ENCODE measurements around the gene FAH. TPM values are rescaled to one million over a fixed set of nuclear protein-coding genes. Genes with fewer than 3 reads are reported as not detected.

Gene FAH
- total and polyA plus RNA-seq, 9 of the 15 experiments (the other 6 are each of a cell fraction or from before 2014, with no cell fraction given), result 66.8 to 310 (median 103) TPM

DNA sequence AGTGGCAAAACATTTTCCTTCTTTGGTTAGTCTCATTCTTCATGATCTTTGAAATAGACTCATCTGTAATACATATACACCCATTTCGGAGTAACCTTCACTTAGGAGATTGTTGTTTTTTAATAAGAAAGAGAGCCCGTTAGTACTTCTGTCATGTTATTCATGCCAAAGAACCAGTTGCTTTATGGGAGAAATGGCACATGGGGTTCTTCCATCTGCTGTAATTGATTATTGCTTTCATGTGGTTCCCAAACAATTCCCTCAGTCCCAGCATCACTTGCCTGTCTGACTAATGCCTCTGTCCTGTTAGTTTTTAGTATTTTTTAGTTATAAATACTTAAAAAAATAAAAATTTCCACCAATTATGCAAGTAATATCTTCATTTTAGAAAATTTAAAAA, 33.8 kb upstream of the FAH start:
- Histone ChIP-seq H3K9me3 (replicated peaks; ENCODE audit: control insufficient read depth, insufficient read depth, low read depth, low read length) (no peaks in the 10 kb centered on the region), H3K27me3 (ENCODE audit: control insufficient read depth in 2 of 2, insufficient read depth in 2 of 2, low read length in 2 of 2) (no peaks in the 10 kb centered on the region), H3K36me3 (ENCODE audit: control insufficient read depth, insufficient read depth, low read length) (peaks cover 27% of the 10 kb centered on the region), H3K4me2 (ENCODE audit: insufficient read depth, low read length) (no peak overlapping the region), H3K27ac (ENCODE audit: extremely low read depth, low read depth, low read length) (no peak overlapping the region), H3K9me1 (ENCODE audit: control insufficient read depth, insufficient read depth, low read length) (no peaks in the 10 kb centered on the region), H3K79me2 (ENCODE audit: control insufficient read depth, insufficient read depth, low read length) (peaks cover 53% of the 10 kb centered on the region), H2AFZ (ENCODE audit: low read depth, low read length) (no peak overlapping the region), H3K4me3 (no peak overlapping the region), H3K4me1 (replicated peaks in 1 of 2; ENCODE audit: control insufficient read depth in 2 of 2, insufficient read depth in 2 of 2, low read length in 2 of 2) (no peaks in the 10 kb centered on the region; a peak in 1 of 5 replicates), H3K9ac (ENCODE audit: insufficient read depth in 1 of 2, low read depth in 2 of 2, low read length in 2 of 2) (no peak overlapping the region), H4K20me1 (replicated peaks; ENCODE audit: control insufficient read depth, insufficient read depth, low read length) (no peaks in the 10 kb centered on the region)
- FAIRE-seq (no peak), ATAC-seq (no peak), DNase-seq (ENCODE audit: extremely low read depth in 1 of 4, low spot score in 3 of 4) (no peak)
- BruUV-seq (replicated peaks), result no TSS peak
- in situ Hi-C loops (cut with MboI) (no loop called here), intact Hi-C loops (cut with micrococcal nuclease) (no loop called here)
- POLR2A ChIA-PET, result no interaction called here
- 95% methylated on average over 2 of the region's 2 CpGs for WGBS (ENCODE audit: insufficient coverage, low coverage, missing lambda C conversion rate)
- CTCF ChIA-PET (ENCODE audit: low intra/inter-chr PET ratio), result no interaction called here
- no peak for TF ChIP-seq TAL1 (IDR thresholded peaks at IDR 0.05)
- TF ChIP-seq GABPB2 (CRISPR knock-in tag; conservative IDR thresholded peaks at IDR 0.05), result no peak
- no peak for TF ChIP-seq L3MBTL2 (IDR thresholded peaks at IDR 0.05)
- TF ChIP-seq PPARD (CRISPR knock-in tag; IDR thresholded peaks at IDR 0.05), result no peak
- TF ChIP-seq ATF1 (CRISPR knock-in tag; IDR thresholded peaks at IDR 0.05), result no peak
- no peak for TF ChIP-seq ATF1 (tag; IDR thresholded peaks at IDR 0.05)
- TF ChIP-seq, protein P1, sequence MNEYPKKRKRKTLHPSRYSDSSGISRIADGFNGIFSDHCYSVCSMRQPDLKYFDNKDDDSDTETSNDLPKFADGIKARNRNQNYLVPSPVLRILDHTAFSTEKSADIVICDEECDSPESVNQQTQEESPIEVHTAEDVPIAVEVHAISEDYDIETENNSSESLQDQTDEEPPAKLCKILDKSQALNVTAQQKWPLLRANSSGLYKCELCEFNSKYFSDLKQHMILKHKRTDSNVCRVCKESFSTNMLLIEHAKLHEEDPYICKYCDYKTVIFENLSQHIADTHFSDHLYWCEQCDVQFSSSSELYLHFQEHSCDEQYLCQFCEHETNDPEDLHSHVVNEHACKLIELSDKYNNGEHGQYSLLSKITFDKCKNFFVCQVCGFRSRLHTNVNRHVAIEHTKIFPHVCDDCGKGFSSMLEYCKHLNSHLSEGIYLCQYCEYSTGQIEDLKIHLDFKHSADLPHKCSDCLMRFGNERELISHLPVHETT (CRISPR knock-in tag; conservative IDR thresholded peaks at IDR 0.05 in 1 of 2, IDR thresholded peaks at IDR 0.05 in 1 of 2), result no peak
- TF ChIP-seq, protein P2, sequence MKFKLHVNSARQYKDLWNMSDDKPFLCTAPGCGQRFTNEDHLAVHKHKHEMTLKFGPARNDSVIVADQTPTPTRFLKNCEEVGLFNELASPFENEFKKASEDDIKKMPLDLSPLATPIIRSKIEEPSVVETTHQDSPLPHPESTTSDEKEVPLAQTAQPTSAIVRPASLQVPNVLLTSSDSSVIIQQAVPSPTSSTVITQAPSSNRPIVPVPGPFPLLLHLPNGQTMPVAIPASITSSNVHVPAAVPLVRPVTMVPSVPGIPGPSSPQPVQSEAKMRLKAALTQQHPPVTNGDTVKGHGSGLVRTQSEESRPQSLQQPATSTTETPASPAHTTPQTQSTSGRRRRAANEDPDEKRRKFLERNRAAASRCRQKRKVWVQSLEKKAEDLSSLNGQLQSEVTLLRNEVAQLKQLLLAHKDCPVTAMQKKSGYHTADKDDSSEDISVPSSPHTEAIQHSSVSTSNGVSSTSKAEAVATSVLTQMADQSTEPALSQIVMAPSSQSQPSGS (CRISPR knock-in tag; IDR thresholded peaks at IDR 0.05), result no peak
- no peak for TF ChIP-seq ZNF766 (CRISPR knock-in tag; conservative IDR thresholded peaks at IDR 0.05)
- TF ChIP-seq, protein P3, sequence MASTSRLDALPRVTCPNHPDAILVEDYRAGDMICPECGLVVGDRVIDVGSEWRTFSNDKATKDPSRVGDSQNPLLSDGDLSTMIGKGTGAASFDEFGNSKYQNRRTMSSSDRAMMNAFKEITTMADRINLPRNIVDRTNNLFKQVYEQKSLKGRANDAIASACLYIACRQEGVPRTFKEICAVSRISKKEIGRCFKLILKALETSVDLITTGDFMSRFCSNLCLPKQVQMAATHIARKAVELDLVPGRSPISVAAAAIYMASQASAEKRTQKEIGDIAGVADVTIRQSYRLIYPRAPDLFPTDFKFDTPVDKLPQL (IDR thresholded peaks at IDR 0.05; ENCODE audit: extremely low read depth, insufficient read length), result no peak
- TF ChIP-seq ZNF41 (CRISPR knock-in tag; conservative IDR thresholded peaks at IDR 0.05), result no peak
- TF ChIP-seq, protein P4, sequence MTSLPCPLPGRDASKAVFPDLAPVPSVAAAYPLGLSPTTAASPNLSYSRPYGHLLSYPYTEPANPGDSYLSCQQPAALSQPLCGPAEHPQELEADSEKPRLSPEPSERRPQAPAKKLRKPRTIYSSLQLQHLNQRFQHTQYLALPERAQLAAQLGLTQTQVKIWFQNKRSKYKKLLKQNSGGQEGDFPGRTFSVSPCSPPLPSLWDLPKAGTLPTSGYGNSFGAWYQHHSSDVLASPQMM (CRISPR knock-in tag; IDR thresholded peaks at IDR 0.05), result no peak
- TF ChIP-seq, protein P5, sequence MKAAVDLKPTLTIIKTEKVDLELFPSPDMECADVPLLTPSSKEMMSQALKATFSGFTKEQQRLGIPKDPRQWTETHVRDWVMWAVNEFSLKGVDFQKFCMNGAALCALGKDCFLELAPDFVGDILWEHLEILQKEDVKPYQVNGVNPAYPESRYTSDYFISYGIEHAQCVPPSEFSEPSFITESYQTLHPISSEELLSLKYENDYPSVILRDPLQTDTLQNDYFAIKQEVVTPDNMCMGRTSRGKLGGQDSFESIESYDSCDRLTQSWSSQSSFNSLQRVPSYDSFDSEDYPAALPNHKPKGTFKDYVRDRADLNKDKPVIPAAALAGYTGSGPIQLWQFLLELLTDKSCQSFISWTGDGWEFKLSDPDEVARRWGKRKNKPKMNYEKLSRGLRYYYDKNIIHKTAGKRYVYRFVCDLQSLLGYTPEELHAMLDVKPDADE (conservative IDR thresholded peaks at IDR 0.05; ENCODE audit: control insufficient read depth, low read depth, low read length), result no peak
- TF ChIP-seq DPF2 (IDR thresholded peaks at IDR 0.05), result no peak
- no peak for TF ChIP-seq PHF8 (IDR thresholded peaks at IDR 0.05; ENCODE audit: borderline replicate concordance, low read length)
- TF ChIP-seq CREBBP (IDR thresholded peaks at IDR 0.05; ENCODE audit: low read depth, low read length), result no peak
- no peak for TF ChIP-seq NBN (IDR thresholded peaks at IDR 0.05; ENCODE audit: low read depth)
- TF ChIP-seq ZNF197 (CRISPR knock-in tag; IDR thresholded peaks at IDR 0.05; ENCODE audit: low read depth), result no peak
- TF ChIP-seq FIP1L1 (IDR thresholded peaks at IDR 0.05; ENCODE audit: low read depth, low read length, poor library complexity, severe bottlenecking), result no peak

All from K562 (cell line).